K562 treated with DMSO at 1 percent for 4 hours (cell line): ENCODE measurements around the gene NR3C1. TPM values are rescaled to one million over a fixed set of nuclear protein-coding genes. Genes with fewer than 3 reads are reported as not detected.

Experiments
- total RNA-seq: library from RNA; unstranded; fragments of 300-600 nt; gene quantifications from 2 replicates; pipeline ENCODE4 v1.2.3, GENCODE V29; 2022; ENCODE audit not compliant: insufficient read depth

Gene NR3C1
- 11.2 and 13.8 TPM in 2 replicates for total RNA-seq

GRCh38 chr5:143403593-143404415 lies at the start of gene NR3C1:
Gene NR3C1, minus strand, starts transcription at chr5:143403686. Its CDS starts 2,847 bp downstream, at chr5:143400839.

